H1 (cell line): ENCODE results near the gene VASP. TPM values are rescaled to one million over a fixed set of nuclear protein-coding genes. Genes with fewer than 3 reads are reported as not detected.

Experiments
- CHD1 ChIP-seq: IDR thresholded peaks from 2 replicates; pipeline ENCODE4 v1.6.1; 2012; ENCODE audit warnings: low read depth, low read length, improper control_type of control experiment
- CTBP2 ChIP-seq: IDR thresholded peaks from 2 replicates; pipeline ENCODE4 v1.7.0; 2011; ENCODE audit warnings: borderline replicate concordance, mild to moderate bottlenecking, moderate library complexity, mixed read lengths, low read length; ENCODE audit not compliant: insufficient read depth, insufficient read length
- E2F6 ChIP-seq: IDR thresholded peaks from 2 replicates; pipeline ENCODE4 v1.6.1; 2012; ENCODE audit warnings: inconsistent platforms
- HDAC2 ChIP-seq, 2 experiments: fragments of 300-600 bp in 1 of 2; sonication (generic) in 1 of 2; IDR thresholded peaks; 2 replicates each; pipeline ENCODE4 v1.6.1; 2011 to 2012; ENCODE audit warnings: low read depth in 2 of 2, low read length in 2 of 2, mild to moderate bottlenecking in 2 of 2, moderate library complexity in 2 of 2, borderline replicate concordance in 1 of 2, inconsistent platforms in 1 of 2
- HDAC6 ChIP-seq: IDR thresholded peaks from one replicate; pipeline ENCODE4 v1.7.1; 2012; ENCODE audit warnings: low read depth, mild to moderate bottlenecking, inconsistent platforms, low read length, moderate library complexity
- KDM5A ChIP-seq: fragments of 200-600 bp; IDR thresholded peaks from 2 replicates; pipeline ENCODE4 v1.7.1; 2012; ENCODE audit warnings: mild to moderate bottlenecking, low read length, inconsistent platforms, mixed read lengths
- MAFK ChIP-seq: IDR thresholded peaks from 2 replicates; pipeline ENCODE4 v1.6.1; 2012; ENCODE audit warnings: low read depth, mild to moderate bottlenecking, improper control_type of control experiment, low read length
- POU5F1 ChIP-seq: IDR thresholded peaks from 2 replicates; pipeline ENCODE4 v1.6.1; 2011; ENCODE audit warnings: low read depth, mild to moderate bottlenecking, low read length, moderate library complexity
- RAD21 ChIP-seq, 2 experiments: IDR thresholded peaks in 1 of 2; conservative IDR thresholded peaks in 1 of 2; 2 replicates each; pipeline ENCODE4 v1.6.1; 2011; ENCODE audit warnings: low read depth in 2 of 2, low read length in 2 of 2, improper control_type of control experiment in 1 of 2, inconsistent platforms in 1 of 2, mild to moderate bottlenecking in 1 of 2, moderate library complexity in 1 of 2
- SIRT6 ChIP-seq: IDR thresholded peaks from one replicate; pipeline ENCODE4 v1.7.1; 2012; ENCODE audit warnings: low read length, inconsistent platforms
- polyA plus RNA-seq, 7 experiments: library from polyadenylated mRNA; depleted of rRNA in 3 of 7; stranded (reverse) in 5 of 7; unstranded in 2 of 7; fragments of >200 nt in 5 of 7; fragments of 200-250 nt in 2 of 7; gene quantifications; 1 replicate in 5 of 7; 2 replicates in 1 of 7; 4 replicates in 1 of 7; pipeline versions ENCODE4 v1.2.1 to v1.2.3, GENCODE V29; 2011 to 2013; ENCODE audit warnings: missing spikeins in 2 of 7, mixed read lengths in 2 of 7
- total RNA-seq: library from RNA; stranded (reverse); fragmentation: NEBNext Ultra II Directional; extraction: Animal tissue kit (Norgen Biotek cat#: 25700); gene quantifications from 2 replicates; pipeline ENCODE4 v1.2.1, GENCODE V29; 2021
- TF ChIP-seq, protein P1 (sequence below): fragments of 300-600 bp; sonication (generic); IDR thresholded peaks from 2 replicates; pipeline ENCODE4 v1.7.1; 2012; ENCODE audit warnings: low read length, moderate library complexity, mild to moderate bottlenecking, inconsistent platforms; ENCODE audit not compliant: insufficient replicate concordance

Gene VASP
- total and polyA plus RNA-seq, 2 of the 8 experiments (the other 6 are each of a cell fraction or from before 2014, with no cell fraction given), result 89.7 to 135 TPM

DNA sequence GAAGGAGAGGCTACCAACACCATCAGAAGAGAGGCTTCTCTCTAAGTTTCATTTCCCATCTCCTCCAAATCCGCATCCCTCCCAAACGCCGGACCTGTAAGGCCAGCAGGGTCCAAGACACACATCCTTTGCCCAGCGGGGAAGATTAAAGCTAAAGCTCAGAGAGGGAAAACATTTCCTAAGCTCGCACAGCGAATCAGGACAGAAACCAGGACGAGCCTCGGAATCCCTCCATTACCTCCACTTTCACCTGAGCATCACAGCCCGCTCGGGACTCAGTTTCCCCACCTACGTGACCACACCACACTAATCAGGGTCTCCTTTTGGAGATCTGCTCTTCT, 40.2 kb upstream of the VASP start (continued):
- TF ChIP-seq, protein P1, sequence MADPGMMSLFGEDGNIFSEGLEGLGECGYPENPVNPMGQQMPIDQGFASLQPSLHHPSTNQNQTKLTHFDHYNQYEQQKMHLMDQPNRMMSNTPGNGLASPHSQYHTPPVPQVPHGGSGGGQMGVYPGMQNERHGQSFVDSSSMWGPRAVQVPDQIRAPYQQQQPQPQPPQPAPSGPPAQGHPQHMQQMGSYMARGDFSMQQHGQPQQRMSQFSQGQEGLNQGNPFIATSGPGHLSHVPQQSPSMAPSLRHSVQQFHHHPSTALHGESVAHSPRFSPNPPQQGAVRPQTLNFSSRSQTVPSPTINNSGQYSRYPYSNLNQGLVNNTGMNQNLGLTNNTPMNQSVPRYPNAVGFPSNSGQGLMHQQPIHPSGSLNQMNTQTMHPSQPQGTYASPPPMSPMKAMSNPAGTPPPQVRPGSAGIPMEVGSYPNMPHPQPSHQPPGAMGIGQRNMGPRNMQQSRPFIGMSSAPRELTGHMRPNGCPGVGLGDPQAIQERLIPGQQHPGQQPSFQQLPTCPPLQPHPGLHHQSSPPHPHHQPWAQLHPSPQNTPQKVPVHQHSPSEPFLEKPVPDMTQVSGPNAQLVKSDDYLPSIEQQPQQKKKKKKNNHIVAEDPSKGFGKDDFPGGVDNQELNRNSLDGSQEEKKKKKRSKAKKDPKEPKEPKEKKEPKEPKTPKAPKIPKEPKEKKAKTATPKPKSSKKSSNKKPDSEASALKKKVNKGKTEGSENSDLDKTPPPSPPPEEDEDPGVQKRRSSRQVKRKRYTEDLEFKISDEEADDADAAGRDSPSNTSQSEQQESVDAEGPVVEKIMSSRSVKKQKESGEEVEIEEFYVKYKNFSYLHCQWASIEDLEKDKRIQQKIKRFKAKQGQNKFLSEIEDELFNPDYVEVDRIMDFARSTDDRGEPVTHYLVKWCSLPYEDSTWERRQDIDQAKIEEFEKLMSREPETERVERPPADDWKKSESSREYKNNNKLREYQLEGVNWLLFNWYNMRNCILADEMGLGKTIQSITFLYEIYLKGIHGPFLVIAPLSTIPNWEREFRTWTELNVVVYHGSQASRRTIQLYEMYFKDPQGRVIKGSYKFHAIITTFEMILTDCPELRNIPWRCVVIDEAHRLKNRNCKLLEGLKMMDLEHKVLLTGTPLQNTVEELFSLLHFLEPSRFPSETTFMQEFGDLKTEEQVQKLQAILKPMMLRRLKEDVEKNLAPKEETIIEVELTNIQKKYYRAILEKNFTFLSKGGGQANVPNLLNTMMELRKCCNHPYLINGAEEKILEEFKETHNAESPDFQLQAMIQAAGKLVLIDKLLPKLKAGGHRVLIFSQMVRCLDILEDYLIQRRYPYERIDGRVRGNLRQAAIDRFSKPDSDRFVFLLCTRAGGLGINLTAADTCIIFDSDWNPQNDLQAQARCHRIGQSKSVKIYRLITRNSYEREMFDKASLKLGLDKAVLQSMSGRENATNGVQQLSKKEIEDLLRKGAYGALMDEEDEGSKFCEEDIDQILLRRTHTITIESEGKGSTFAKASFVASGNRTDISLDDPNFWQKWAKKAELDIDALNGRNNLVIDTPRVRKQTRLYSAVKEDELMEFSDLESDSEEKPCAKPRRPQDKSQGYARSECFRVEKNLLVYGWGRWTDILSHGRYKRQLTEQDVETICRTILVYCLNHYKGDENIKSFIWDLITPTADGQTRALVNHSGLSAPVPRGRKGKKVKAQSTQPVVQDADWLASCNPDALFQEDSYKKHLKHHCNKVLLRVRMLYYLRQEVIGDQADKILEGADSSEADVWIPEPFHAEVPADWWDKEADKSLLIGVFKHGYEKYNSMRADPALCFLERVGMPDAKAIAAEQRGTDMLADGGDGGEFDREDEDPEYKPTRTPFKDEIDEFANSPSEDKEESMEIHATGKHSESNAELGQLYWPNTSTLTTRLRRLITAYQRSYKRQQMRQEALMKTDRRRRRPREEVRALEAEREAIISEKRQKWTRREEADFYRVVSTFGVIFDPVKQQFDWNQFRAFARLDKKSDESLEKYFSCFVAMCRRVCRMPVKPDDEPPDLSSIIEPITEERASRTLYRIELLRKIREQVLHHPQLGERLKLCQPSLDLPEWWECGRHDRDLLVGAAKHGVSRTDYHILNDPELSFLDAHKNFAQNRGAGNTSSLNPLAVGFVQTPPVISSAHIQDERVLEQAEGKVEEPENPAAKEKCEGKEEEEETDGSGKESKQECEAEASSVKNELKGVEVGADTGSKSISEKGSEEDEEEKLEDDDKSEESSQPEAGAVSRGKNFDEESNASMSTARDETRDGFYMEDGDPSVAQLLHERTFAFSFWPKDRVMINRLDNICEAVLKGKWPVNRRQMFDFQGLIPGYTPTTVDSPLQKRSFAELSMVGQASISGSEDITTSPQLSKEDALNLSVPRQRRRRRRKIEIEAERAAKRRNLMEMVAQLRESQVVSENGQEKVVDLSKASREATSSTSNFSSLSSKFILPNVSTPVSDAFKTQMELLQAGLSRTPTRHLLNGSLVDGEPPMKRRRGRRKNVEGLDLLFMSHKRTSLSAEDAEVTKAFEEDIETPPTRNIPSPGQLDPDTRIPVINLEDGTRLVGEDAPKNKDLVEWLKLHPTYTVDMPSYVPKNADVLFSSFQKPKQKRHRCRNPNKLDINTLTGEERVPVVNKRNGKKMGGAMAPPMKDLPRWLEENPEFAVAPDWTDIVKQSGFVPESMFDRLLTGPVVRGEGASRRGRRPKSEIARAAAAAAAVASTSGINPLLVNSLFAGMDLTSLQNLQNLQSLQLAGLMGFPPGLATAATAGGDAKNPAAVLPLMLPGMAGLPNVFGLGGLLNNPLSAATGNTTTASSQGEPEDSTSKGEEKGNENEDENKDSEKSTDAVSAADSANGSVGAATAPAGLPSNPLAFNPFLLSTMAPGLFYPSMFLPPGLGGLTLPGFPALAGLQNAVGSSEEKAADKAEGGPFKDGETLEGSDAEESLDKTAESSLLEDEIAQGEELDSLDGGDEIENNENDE, result no peak
- no peak for TF ChIP-seq KDM5A
- no peak for TF ChIP-seq HDAC6
- TF ChIP-seq HDAC2 (IDR thresholded peaks at IDR 0.05; ENCODE audit: borderline replicate concordance in 1 of 2, low read depth in 2 of 2, low read length in 2 of 2), result 0 out of 4 replicates have a peak, but pooled peaks of 1 of the 2 experiments have one; percentile 74
- TF ChIP-seq E2F6, result 0 out of 2 replicates have a peak, but pooled peaks have one; percentile 2
- TF ChIP-seq CTBP2, result no peak
- TF ChIP-seq SIRT6, result no peak
- no peak for TF ChIP-seq MAFK
- TF ChIP-seq CHD1, result no peak
- TF ChIP-seq RAD21 (IDR thresholded peaks at IDR 0.05 in 1 of 2, conservative IDR thresholded peaks at IDR 0.05 in 1 of 2; ENCODE audit: low read depth in 2 of 2, low read length in 2 of 2), result no peak
- no peak for TF ChIP-seq POU5F1
